GM21825 (cell line): ENCODE data around the gene OR5A2.
"Not testable (repeated sequence)": the region's sequence is repeated elsewhere in the genome, so short reads cannot be mapped to it uniquely, and the experiment has no call there.

ENCODE experiments used
- ATAC-seq: cut with Tn5 transposase; IDR thresholded peaks from one replicate; pipeline ENCODE4 v1.9.1; 2021; ENCODE audit warnings: mild to moderate bottlenecking, moderate library complexity; ENCODE audit not compliant: unreplicated experiment

OR5A2 gene

DNA sequence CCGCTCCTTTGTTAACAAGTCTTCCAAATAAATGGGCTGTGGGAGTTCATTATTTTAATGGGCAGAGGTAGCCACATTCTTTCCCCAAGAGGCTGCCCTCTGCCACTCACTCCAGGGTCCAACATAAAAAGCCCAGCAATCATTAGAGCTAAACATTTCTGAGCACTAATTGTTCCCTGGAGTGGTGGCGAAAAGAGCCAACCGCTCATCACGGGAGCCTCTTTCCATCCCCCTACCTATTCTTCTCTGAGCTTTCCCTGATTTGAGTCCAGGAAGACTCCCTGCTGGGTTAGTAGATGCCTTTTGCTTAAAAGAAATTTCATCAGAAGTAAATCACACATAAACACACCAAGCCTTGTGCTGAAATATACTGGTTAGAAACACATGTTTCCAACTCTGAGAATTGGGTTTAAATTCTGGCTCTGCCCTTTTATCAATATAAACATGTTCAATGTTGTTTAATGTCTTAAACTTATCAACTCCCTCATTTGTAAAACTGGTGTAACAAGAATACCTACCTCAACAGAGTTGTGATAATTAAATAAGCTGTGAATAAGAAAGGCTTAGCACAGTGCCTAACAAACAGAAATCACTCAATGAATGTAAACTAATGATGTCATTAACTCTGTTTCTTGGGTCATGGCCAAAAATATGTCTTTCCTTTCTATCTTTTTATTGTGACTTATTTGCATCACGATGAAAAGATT is at the start of gene OR5A2:
TSS of gene OR5A2 (minus strand) at position 53 of the 707 bp plus-strand sequence. CDS start 3,460 bp downstream, outside the sequence.
- no peak for ATAC-seq

DNA sequence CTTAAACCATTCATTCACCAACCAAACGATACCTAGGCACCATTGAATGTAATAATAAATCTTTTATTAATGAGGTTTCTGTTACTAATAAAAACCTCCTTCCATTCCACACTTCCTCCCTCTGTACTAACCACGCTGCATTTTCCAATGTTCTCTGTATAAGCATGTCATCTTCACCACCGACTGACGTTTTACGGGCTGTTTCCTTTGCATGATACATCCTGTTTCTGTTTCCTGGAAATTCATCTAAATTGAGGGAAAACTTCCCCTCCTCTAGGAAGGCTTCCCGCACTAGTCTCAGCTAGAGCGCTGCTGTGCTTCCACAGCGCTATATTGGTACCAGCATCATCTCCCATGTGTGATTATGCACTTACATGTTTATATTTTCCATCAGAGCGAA is 49.0 kb upstream of the OR5A2 start:
- no peak for ATAC-seq

DNA sequence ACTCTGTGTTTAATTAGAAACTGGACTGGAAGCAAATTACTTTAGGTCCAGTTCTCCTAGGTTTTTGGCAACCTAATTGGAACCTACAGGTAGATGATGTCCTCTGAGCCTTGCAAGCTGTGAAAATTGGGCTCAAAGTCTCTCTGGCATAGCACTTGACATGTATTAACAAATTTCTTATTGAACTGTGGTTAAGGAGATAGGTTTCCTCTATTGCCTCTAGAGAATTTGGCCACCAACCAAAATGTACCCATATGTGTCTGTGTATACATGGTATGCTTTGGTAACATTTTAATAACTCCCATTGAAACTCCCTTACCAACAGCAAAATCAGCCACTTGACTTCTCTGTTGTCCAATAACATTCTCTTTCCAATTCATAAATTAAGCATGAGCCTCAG is 46.8 kb upstream of the OR5A2 start, which contains the start of gene OR4D10:
TSS of gene OR4D10 (plus strand) at position 301 of the 400 bp plus-strand sequence. CDS start 4,115 bp downstream, outside the sequence.
- ATAC-seq = no peak

DNA sequence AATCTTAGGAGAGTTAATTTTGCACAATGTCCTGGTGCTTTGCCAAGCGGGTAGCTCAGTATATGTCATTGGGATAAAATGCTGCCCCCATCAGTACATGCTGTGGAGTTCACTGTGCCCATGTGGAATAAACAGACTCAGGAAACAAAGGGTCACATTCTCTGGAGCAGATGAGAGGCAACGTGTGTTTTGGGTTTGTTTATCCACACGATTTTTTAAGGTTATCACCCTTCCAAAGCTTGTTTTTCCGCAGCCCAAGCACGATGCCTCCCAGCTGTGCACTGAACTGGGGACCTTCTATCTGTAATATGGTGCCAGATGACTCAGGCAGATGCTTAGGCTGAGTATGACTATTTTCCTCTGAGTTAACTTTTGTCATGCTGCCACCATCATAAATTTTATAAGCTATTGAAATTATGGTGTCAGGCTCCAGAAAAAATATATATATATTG is 37.0 kb upstream of the OR5A2 start:
- no peak for ATAC-seq

GRCh38 chr11:59459916-59460315 is 33.7 kb upstream of the OR5A2 start:
- ATAC-seq = no peak

DNA sequence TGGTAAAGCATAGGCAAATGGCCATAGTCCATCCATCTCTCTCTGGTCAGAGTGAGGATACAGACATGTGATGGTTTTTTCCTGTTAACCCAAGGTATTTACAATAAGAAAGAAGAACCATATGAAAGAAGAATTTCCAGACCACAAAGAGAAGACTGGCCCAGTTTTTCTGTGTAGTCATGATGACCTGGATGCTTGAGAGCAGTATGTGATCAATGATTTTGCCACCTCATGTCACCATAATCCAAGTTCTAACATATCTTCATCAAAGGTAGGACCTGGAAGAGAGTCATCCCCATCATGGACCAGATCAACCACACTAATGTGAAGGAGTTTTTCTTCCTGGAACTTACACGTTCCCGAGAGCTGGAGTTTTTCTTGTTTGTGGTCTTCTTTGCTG is 30.4 kb upstream of the OR5A2 start, which contains the start of gene OR4D6:
TSS of gene OR4D6 (plus strand) at position 301 of the 400 bp plus-strand sequence. CDS start at position 301, 0 bp downstream.
- ATAC-seq = no peak

GRCh38 chr11:59448484-59448883 is 22.3 kb upstream of the OR5A2 start:
- ATAC-seq = no peak

GRCh38 chr11:59445624-59446023 is 19.4 kb upstream of the OR5A2 start:
- not testable (repeated sequence) for ATAC-seq

GRCh38 chr11:59437770-59438169 is 11.6 kb upstream of the OR5A2 start:
- ATAC-seq = no peak

GRCh38 chr11:59436169-59436568 is 10.0 kb upstream of the OR5A2 start, which contains the start of gene OR5A1:
Gene OR5A1, plus strand, starts transcription at chr11:59436469. Its CDS starts 6,700 bp downstream, at chr11:59443169.
- no peak for ATAC-seq

- peak; percentile 64 for ATAC-seq
Measured at GRCh38 chr11:59429924-59430516, 3.8 kb upstream of the OR5A2 start.

GRCh38 chr11:59427068-59427382 is 812 bp upstream of the OR5A2 start:
- no peak for ATAC-seq

- ATAC-seq = no peak
Measured at GRCh38 chr11:59425131-59425530, 1.1 kb downstream of the OR5A2 start.

GRCh38 chr11:59423835-59424234 is 2.4 kb downstream of the OR5A2 start:
- ATAC-seq = no peak

DNA sequence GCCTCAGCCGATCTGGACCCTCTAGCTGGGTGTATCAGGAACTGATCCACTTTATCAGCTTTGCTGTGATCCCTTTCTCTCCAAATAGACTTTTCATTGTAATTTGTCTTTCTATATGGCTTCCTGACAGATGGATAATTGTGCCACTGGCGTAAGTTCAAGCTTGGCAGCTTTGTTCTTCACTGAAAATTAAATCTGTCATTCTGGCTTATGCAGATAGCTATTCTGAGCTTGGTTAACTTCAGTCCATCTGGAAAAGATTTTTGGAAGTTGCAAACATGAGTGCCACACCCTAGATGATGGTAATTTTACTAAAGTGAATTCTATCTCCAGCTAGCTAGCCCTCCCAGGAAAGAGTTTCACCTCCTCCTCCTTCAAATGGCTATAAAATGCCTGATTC is 8.1 kb downstream of the OR5A2 start:
- ATAC-seq = no peak

GRCh38 chr11:59417023-59417422 is 9.2 kb downstream of the OR5A2 start:
- ATAC-seq = no peak

DNA sequence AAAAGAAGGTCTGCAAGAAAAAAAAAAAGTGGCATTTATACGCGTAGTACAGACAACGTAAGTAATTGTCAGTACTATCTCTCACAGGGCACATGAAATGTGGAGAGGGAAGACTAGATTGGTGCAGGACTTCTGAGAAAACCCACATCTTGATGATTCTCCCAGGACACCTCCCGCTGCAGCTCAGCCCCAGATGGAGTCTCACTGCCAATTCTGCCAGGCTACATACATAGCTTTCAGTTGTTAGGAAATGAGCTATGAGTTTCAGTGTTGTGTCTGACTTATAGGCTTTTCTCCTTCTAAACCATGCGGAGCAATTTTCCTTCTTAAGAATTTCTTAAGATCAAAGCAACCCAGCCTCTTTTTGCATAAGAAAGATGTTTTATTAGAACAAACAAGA is 9.6 kb downstream of the OR5A2 start:
- ATAC-seq = no peak

DNA sequence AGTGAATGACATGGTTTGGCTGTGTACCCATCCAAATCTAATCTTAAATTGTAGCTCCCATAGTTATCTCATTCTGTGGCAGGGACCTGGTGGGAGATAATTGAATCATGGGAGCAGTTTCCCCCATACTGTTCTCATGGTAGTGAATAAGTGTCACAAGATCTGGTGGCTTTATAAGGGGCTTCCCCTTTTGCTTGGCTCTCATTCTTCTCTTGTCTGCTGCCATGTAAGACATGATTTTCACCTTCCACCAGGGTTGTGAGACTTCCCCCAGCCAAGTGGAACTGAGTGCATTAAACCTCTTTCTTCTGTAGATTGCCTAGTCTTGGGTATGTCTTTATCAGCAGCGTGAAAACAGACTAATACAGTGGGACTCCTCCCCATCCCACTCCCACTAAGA is 11.1 kb downstream of the OR5A2 start:
- no peak for ATAC-seq

GRCh38 chr11:59413646-59414045 is 12.6 kb downstream of the OR5A2 start:
- ATAC-seq = no peak

- ATAC-seq = no peak
Measured at GRCh38 chr11:59403546-59403945, 22.7 kb downstream of the OR5A2 start.

DNA sequence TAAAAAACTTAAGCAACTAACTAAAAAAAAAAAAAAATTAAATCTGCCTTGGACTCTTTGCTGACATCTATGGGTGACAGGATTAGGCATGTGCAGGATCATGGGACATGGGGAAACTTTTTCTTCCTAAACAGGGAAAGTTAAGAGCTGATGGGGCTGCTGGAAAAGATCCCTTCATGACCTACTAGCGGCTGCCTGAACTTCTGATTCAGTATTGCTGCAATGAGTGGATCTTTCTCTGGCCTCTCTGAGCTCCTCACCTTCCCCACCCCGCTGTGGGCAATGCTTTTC is 25.0 kb downstream of the OR5A2 start:
- no peak for ATAC-seq

- no peak for ATAC-seq
Measured at GRCh38 chr11:59400461-59401261, 25.6 kb downstream of the OR5A2 start.
